PFSK-1 (cell line): ENCODE results near the gene TAAR2.

Experiments
- POLR2AphosphoS5 ChIP-seq: IDR thresholded peaks from 2 replicates; pipeline ENCODE4 v1.6.1; 2012; ENCODE audit warnings: low read depth, mild to moderate bottlenecking, control low read depth, low read length, moderate library complexity
- SIN3A ChIP-seq: IDR thresholded peaks from 2 replicates; pipeline ENCODE4 v1.6.1; 2012; ENCODE audit warnings: mild to moderate bottlenecking, low read length, moderate library complexity, borderline replicate concordance; ENCODE audit not compliant: insufficient read depth

DNA sequence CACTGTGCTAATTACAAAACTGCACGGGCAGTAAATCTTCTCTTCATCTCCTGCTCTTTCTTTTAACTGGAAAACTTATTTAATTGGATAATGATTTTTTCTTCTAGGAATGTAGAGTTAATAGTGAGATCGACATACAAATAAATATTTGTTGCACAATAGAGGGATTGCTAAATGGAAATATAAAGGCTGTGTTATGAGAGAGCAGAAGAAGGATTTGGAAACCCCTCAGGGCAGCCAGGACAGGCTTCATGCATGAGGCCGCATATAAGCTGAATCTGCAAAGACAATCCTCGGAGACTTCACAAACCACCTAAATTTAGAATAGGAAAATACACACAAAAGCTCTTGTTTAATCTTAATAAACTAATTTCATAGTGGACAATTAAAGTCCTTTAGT is 37.8 kb upstream of the TAAR2 start:
- no peak for TF ChIP-seq POLR2AphosphoS5
- TF ChIP-seq SIN3A = no peak
